ENCODE data around the gene PTPRB.

Gene PTPRB

GRCh38 chr12:70576341-70577282 lies 60.6 kb downstream of the PTPRB start:
- Mint-ChIP-seq H3K9me3 (no peaks in the 10 kb centered on the region), H3K27ac (ENCODE audit: low read depth) (no peak overlapping the region), H3K36me3 (ENCODE audit: insufficient read depth) (peaks cover 2% of the 10 kb centered on the region), H3K4me1 (no peaks in the 10 kb centered on the region), H3K4me3 (no peak overlapping the region), H3K27me3 (peaks cover 17% of the 10 kb centered on the region)
- ATAC-seq (replicated peaks; ENCODE audit: extremely low read depth, poor library complexity, severe bottlenecking): no peak
- no peak for DNase-seq (ENCODE audit: low spot score in 2 of 2)

GRCh38 chr12:70571705-70572268 lies 65.4 kb downstream of the PTPRB start:
- Mint-ChIP-seq H3K36me3 (ENCODE audit: insufficient read depth) (peaks cover 2% of the 10 kb centered on the region), H3K27ac (ENCODE audit: low read depth) (no peak overlapping the region), H3K9me3 (no peaks in the 10 kb centered on the region), H3K27me3 (peaks cover 18% of the 10 kb centered on the region), H3K4me1 (no peaks in the 10 kb centered on the region), H3K4me3 (no peak overlapping the region)
- no peak for ATAC-seq (replicated peaks; ENCODE audit: extremely low read depth, poor library complexity, severe bottlenecking)
- DNase-seq (ENCODE audit: low spot score in 2 of 2): no peak

- no peak for DNase-seq (ENCODE audit: low spot score in 2 of 2)
- H3K4me3 Mint-ChIP-seq: no peak overlapping the region
- H3K9me3 Mint-ChIP-seq: no peaks in the 10 kb centered on the region
- H3K4me1 Mint-ChIP-seq: no peaks in the 10 kb centered on the region
- H3K27me3 Mint-ChIP-seq: peaks cover 11% of the 10 kb centered on the region
- ATAC-seq (replicated peaks; ENCODE audit: extremely low read depth, poor library complexity, severe bottlenecking): no peak
- H3K27ac Mint-ChIP-seq (ENCODE audit: low read depth): no peak overlapping the region
- H3K36me3 Mint-ChIP-seq (ENCODE audit: insufficient read depth): peaks cover 2% of the 10 kb centered on the region
Measured at GRCh38 chr12:70571029-70571428, 66.2 kb downstream of the PTPRB start.

GRCh38 chr12:70561550-70561949 lies 75.7 kb downstream of the PTPRB start:
- no peak overlapping the region for H3K27ac Mint-ChIP-seq (ENCODE audit: low read depth)
- no peak for DNase-seq (ENCODE audit: low spot score in 2 of 2)
- H3K4me1 Mint-ChIP-seq: no peaks in the 10 kb centered on the region
- no peaks in the 10 kb centered on the region for H3K36me3 Mint-ChIP-seq (ENCODE audit: insufficient read depth)
- no peak overlapping the region for H3K4me3 Mint-ChIP-seq
- peaks cover 25% of the 10 kb centered on the region for H3K27me3 Mint-ChIP-seq
- ATAC-seq (replicated peaks; ENCODE audit: extremely low read depth, poor library complexity, severe bottlenecking): no peak
- H3K9me3 Mint-ChIP-seq: no peaks in the 10 kb centered on the region

GRCh38 chr12:70560671-70561070 lies 76.6 kb downstream of the PTPRB start:
- Mint-ChIP-seq H3K4me1 (no peaks in the 10 kb centered on the region), H3K9me3 (no peaks in the 10 kb centered on the region), H3K27ac (ENCODE audit: low read depth) (no peak overlapping the region), H3K4me3 (no peak overlapping the region), H3K27me3 (peaks cover 24% of the 10 kb centered on the region), H3K36me3 (ENCODE audit: insufficient read depth) (no peaks in the 10 kb centered on the region)
- no peak for ATAC-seq (replicated peaks; ENCODE audit: extremely low read depth, poor library complexity, severe bottlenecking)
- no peak for DNase-seq (ENCODE audit: low spot score in 2 of 2)

- no peaks in the 10 kb centered on the region for H3K9me3 Mint-ChIP-seq
- no peak overlapping the region for H3K4me3 Mint-ChIP-seq
- H3K27ac Mint-ChIP-seq (ENCODE audit: low read depth): no peak overlapping the region
- no peaks in the 10 kb centered on the region for H3K4me1 Mint-ChIP-seq
- ATAC-seq (replicated peaks; ENCODE audit: extremely low read depth, poor library complexity, severe bottlenecking) (no peak), DNase-seq (ENCODE audit: low spot score in 2 of 2) (no peak)
- no peaks in the 10 kb centered on the region for H3K36me3 Mint-ChIP-seq (ENCODE audit: insufficient read depth)
- peaks cover 21% of the 10 kb centered on the region for H3K27me3 Mint-ChIP-seq
Measured at GRCh38 chr12:70559390-70559789, 77.8 kb downstream of the PTPRB start.

- H3K4me3 Mint-ChIP-seq: no peak overlapping the region
- H3K27ac Mint-ChIP-seq (ENCODE audit: low read depth): no peak overlapping the region
- no peaks in the 10 kb centered on the region for H3K4me1 Mint-ChIP-seq
- no peaks in the 10 kb centered on the region for H3K36me3 Mint-ChIP-seq (ENCODE audit: insufficient read depth)
- H3K9me3 Mint-ChIP-seq: no peaks in the 10 kb centered on the region
- H3K27me3 Mint-ChIP-seq: peaks cover 25% of the 10 kb centered on the region
- ATAC-seq (replicated peaks; ENCODE audit: extremely low read depth, poor library complexity, severe bottlenecking): no peak
- no peak for DNase-seq (ENCODE audit: low spot score in 2 of 2)
Measured at GRCh38 chr12:70557583-70558191, 79.5 kb downstream of the PTPRB start.

- H3K27ac Mint-ChIP-seq (ENCODE audit: low read depth): no peak overlapping the region
- H3K4me3 Mint-ChIP-seq: no peak overlapping the region
- H3K36me3 Mint-ChIP-seq (ENCODE audit: insufficient read depth): no peaks in the 10 kb centered on the region
- DNase-seq (ENCODE audit: low spot score in 2 of 2) (no peak), ATAC-seq (replicated peaks; ENCODE audit: extremely low read depth, poor library complexity, severe bottlenecking) (no peak)
- H3K4me1 Mint-ChIP-seq: no peaks in the 10 kb centered on the region
- H3K9me3 Mint-ChIP-seq: no peaks in the 10 kb centered on the region
- peaks cover 25% of the 10 kb centered on the region for H3K27me3 Mint-ChIP-seq
Measured at GRCh38 chr12:70556179-70556869, 80.9 kb downstream of the PTPRB start.

GRCh38 chr12:70555081-70555480 lies 82.1 kb downstream of the PTPRB start:
- no peaks in the 10 kb centered on the region for H3K4me1 Mint-ChIP-seq
- H3K36me3 Mint-ChIP-seq (ENCODE audit: insufficient read depth): no peaks in the 10 kb centered on the region
- no peak overlapping the region for H3K27ac Mint-ChIP-seq (ENCODE audit: low read depth)
- H3K4me3 Mint-ChIP-seq: no peak overlapping the region
- H3K9me3 Mint-ChIP-seq: no peaks in the 10 kb centered on the region
- no peak for ATAC-seq (replicated peaks; ENCODE audit: extremely low read depth, poor library complexity, severe bottlenecking)
- H3K27me3 Mint-ChIP-seq: peaks cover 18% of the 10 kb centered on the region
- no peak for DNase-seq (ENCODE audit: low spot score in 2 of 2)

GRCh38 chr12:70553391-70553859 lies 83.8 kb downstream of the PTPRB start:
- no peaks in the 10 kb centered on the region for H3K36me3 Mint-ChIP-seq (ENCODE audit: insufficient read depth)
- ATAC-seq (replicated peaks; ENCODE audit: extremely low read depth, poor library complexity, severe bottlenecking) (no peak), DNase-seq (ENCODE audit: low spot score in 2 of 2) (no peak)
- H3K9me3 Mint-ChIP-seq: no peaks in the 10 kb centered on the region
- no peak overlapping the region for H3K27ac Mint-ChIP-seq (ENCODE audit: low read depth)
- H3K4me3 Mint-ChIP-seq: no peak overlapping the region
- H3K27me3 Mint-ChIP-seq: peaks cover 18% of the 10 kb centered on the region
- H3K4me1 Mint-ChIP-seq: no peaks in the 10 kb centered on the region

GRCh38 chr12:70551731-70552130 lies 85.5 kb downstream of the PTPRB start:
- no peak for ATAC-seq (replicated peaks; ENCODE audit: extremely low read depth, poor library complexity, severe bottlenecking)
- Mint-ChIP-seq H3K9me3 (no peaks in the 10 kb centered on the region), H3K36me3 (ENCODE audit: insufficient read depth) (no peaks in the 10 kb centered on the region), H3K4me3 (no peak overlapping the region), H3K27me3 (peaks cover 24% of the 10 kb centered on the region), H3K4me1 (no peaks in the 10 kb centered on the region), H3K27ac (ENCODE audit: low read depth) (no peak overlapping the region)
- no peak for DNase-seq (ENCODE audit: low spot score in 2 of 2)

- H3K9me3 Mint-ChIP-seq: no peaks in the 10 kb centered on the region
- no peak overlapping the region for H3K27ac Mint-ChIP-seq (ENCODE audit: low read depth)
- H3K4me1 Mint-ChIP-seq: no peaks in the 10 kb centered on the region
Measured at GRCh38 chr12:70550180-70550577, 87.0 kb downstream of the PTPRB start.

More at GRCh38 chr12:70550180-70550577, 87.0 kb downstream of the PTPRB start:
- H3K27me3 Mint-ChIP-seq: peaks cover 27% of the 10 kb centered on the region
- ATAC-seq (replicated peaks; ENCODE audit: extremely low read depth, poor library complexity, severe bottlenecking) (no peak), DNase-seq (ENCODE audit: low spot score in 2 of 2) (no peak)
- H3K4me3 Mint-ChIP-seq: no peak overlapping the region
- H3K36me3 Mint-ChIP-seq (ENCODE audit: insufficient read depth): no peaks in the 10 kb centered on the region

All from central memory CD8-positive, alpha-beta T cell (primary cell).